H7 (cell line): Measurements from ENCODE around the gene VPS51. TPM values are rescaled to one million over a fixed set of nuclear protein-coding genes. Genes with fewer than 3 reads are reported as not detected.

ENCODE experiments used
- DNase-seq: peaks from one replicate; pipeline ENCODE4 v3.0.0; 2012
- H3K27me3 ChIP-seq: 2 replicates; pipeline ENCODE4 v1.6.0; 2011; ENCODE audit warnings: mild to moderate bottlenecking, low read length; ENCODE audit not compliant: control insufficient read depth, insufficient read depth
- H3K36me3 ChIP-seq: replicated peaks from 2 replicates; pipeline ENCODE4 v1.5.1; 2011; ENCODE audit warnings: low read length; ENCODE audit not compliant: control insufficient read depth, insufficient read depth
- H3K4me3 ChIP-seq: 2 replicates; pipeline ENCODE4 v1.5.1; 2011; ENCODE audit warnings: low read depth, mild to moderate bottlenecking, control low read depth, low read length, moderate library complexity; ENCODE audit not compliant: insufficient read depth
- total RNA-seq: library from RNA; depleted of rRNA; stranded (reverse); fragments of >200 nt; shearing (Covaris generic); gene quantifications from 2 replicates; pipeline ENCODE4 v1.2.3, GENCODE V29; 2014

VPS51 gene
- total RNA-seq, 1 experiment from 2014 or later, result 162 TPM

DNA sequence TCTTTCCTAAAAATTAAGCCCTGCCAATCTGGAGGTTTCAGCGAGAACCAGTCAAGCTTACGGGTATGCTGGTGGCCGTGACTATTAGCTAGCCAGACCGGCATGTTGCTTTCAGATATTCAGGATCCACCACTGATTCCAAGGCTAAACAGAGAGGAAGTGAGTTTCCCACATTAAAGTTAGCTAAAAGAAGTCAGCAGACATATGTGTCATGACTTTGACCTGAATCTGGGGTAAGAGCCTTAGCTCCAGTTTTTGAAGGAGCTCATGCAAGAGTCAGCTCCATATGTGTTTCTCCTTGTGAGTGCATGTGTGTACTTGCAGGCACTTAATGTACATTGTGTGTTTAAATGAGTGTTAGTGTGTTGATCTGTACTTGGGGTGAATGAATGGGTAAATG, 10.6 kb upstream of the VPS51 start:
- Histone ChIP-seq H3K4me3 (no peak overlapping the region), H3K36me3 (peaks cover 12% of the 10 kb centered on the region), H3K27me3 (no peaks in the 10 kb centered on the region)
- no peak for DNase-seq

DNA sequence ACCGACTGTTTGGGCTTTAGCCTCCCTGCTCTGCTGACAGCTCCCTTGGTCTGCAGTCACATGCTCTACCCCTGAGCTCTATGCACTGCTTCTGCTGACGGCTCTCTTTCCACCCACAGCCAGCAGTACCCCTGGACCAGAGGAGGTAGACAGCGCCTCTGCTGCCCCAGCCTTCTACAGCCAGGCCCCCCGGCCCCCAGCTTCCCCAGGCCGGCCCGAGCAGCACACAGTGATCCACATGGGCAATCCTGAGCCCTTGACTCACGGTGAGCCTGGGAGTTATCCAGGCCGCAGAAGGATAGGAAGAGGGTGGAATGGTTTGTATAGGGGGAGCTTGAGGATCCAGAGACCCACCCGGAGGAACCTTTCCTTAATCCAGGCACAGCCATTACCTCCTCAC, 9.2 kb upstream of the VPS51 start:
- Histone ChIP-seq H3K36me3 (peaks cover 5% of the 10 kb centered on the region), H3K4me3 (no peak overlapping the region), H3K27me3 (no peaks in the 10 kb centered on the region)
- DNase-seq, result no peak

DNA sequence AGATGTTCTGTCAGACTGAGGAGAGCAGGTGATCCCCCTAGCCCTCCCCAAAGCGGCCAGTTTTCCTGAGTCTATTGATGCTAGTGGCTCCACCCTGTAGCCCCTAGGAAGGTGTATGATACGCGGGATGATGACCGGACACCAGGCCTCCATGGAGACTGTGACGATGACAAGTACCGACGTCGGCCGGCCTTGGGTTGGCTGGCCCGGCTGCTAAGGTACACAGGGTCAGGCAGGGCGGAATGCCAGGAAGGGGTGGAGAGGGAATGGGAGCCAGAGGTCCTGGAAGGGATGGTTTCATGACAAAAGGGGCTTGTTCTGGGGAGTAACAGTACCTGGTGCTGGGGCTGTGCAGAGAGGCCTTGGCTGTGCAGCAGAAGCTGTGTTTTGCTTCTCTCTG, 8.8 kb upstream of the VPS51 start:
- DNase-seq, result no peak
- H3K36me3 ChIP-seq, result peaks cover 1% of the 10 kb centered on the region
- H3K27me3 ChIP-seq, result no peaks in the 10 kb centered on the region
- H3K4me3 ChIP-seq, result no peak overlapping the region

GRCh38 chr11:65087827-65088226, 8.2 kb upstream of the VPS51 start:
- Histone ChIP-seq H3K27me3 (no peaks in the 10 kb centered on the region), H3K4me3 (no peak overlapping the region), H3K36me3 (peaks cover 1% of the 10 kb centered on the region; the same call in 1 of the 2 replicates)
- DNase-seq, result no peak

GRCh38 chr11:65089621-65090020, 6.4 kb upstream of the VPS51 start:
- Histone ChIP-seq H3K27me3 (no peaks in the 10 kb centered on the region), H3K36me3 (peaks cover 1% of the 10 kb centered on the region; the same call in 1 of the 2 replicates)
- no peak for DNase-seq

GRCh38 chr11:65090628-65091027, 5.4 kb upstream of the VPS51 start:
- H3K36me3 ChIP-seq, result peaks cover under 1% of the 10 kb centered on the region; the same call in 1 of the 2 replicates
- DNase-seq, result no peak
- H3K27me3 ChIP-seq, result no peaks in the 10 kb centered on the region

More at GRCh38 chr11:65089621-65090020, 6.4 kb upstream of the VPS51 start:
- H3K4me3 ChIP-seq, result no peak overlapping the region

DNA sequence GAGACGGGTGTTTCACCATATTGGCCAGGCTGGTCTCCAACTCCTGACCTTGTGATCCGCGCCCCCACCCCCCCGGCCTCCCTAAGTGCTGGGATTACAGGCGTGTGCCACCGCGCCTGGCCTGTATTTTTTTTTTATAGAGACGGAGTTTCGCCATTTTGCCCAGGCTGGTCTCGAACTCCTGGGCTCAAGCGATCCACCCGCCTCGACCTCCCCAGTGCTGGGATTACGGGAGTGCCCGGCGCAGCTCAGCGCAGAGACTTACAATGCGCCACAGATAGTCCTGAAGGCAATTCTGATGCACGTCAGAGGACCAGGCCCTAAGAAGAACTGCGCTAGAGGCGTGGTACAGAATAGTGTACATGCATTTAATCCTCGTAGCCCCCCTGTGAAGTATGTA, 587 bp upstream of the VPS51 start:
- Histone ChIP-seq H3K4me3 (no peak overlapping the region; the same call in 1 of the 2 replicates), H3K27me3 (no peaks in the 10 kb centered on the region), H3K36me3 (no peaks in the 10 kb centered on the region; the same call in none of the 2 replicates)
- no peak for DNase-seq

More at GRCh38 chr11:65090628-65091027, 5.4 kb upstream of the VPS51 start:
- H3K4me3 ChIP-seq, result no peak overlapping the region

DNA sequence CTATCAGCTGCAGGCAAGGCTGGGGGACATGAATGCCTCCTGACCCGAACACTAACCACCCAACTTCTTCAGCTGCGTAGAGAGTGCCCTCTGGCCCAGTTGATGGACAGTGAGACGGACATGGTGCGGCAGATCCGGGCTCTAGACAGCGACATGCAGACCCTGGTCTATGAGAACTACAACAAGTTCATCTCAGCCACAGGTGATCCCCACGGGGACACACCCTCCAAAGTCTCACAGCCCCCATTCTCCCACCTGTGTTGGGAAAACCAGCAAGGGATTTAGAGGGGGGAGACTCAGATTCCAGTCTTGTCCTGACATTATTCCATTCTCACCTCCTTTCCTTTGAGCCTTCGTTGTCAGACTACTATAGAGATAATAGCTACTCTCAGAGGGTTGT, 912 bp downstream of the VPS51 start:
- H3K36me3 ChIP-seq, result no peaks in the 10 kb centered on the region; the same call in none of the 2 replicates
- no peaks in the 10 kb centered on the region for H3K27me3 ChIP-seq

GRCh38 chr11:65100674-65101350, 4.8 kb downstream of the VPS51 start:
- no peaks in the 10 kb centered on the region for H3K27me3 ChIP-seq
- H3K36me3 ChIP-seq, result peaks cover 3% of the 10 kb centered on the region
- H3K4me3 ChIP-seq, result no peak overlapping the region
- no peak for DNase-seq

More for the DNA sequence above, 912 bp downstream of the VPS51 start:
- no peak for DNase-seq
- H3K4me3 ChIP-seq, result peak overlapping the region; percentile 65; the same call in 1 of the 2 replicates

- H3K36me3 ChIP-seq, result peaks cover 3% of the 10 kb centered on the region
- H3K4me3 ChIP-seq, result no peak overlapping the region
- H3K27me3 ChIP-seq, result no peaks in the 10 kb centered on the region
- DNase-seq, result no peak
Measured at GRCh38 chr11:65102142-65103095, 6.4 kb downstream of the VPS51 start.

GRCh38 chr11:65103476-65103875, 7.5 kb downstream of the VPS51 start:
- H3K36me3 ChIP-seq, result peaks cover 3% of the 10 kb centered on the region; the same call in 1 of the 2 replicates
- DNase-seq, result no peak
- no peak overlapping the region for H3K4me3 ChIP-seq
- H3K27me3 ChIP-seq, result no peaks in the 10 kb centered on the region

GRCh38 chr11:65104628-65105027, 8.6 kb downstream of the VPS51 start:
- no peaks in the 10 kb centered on the region for H3K27me3 ChIP-seq

GRCh38 chr11:65107078-65107477, 11.1 kb downstream of the VPS51 start:
- H3K4me3 ChIP-seq, result no peak overlapping the region

More at GRCh38 chr11:65104628-65105027, 8.6 kb downstream of the VPS51 start:
- DNase-seq, result no peak
- Histone ChIP-seq H3K4me3 (no peak overlapping the region), H3K36me3 (peaks cover 3% of the 10 kb centered on the region)

GRCh38 chr11:65107751-65108468, 11.9 kb downstream of the VPS51 start:
- Histone ChIP-seq H3K4me3 (no peak overlapping the region), H3K27me3 (no peaks in the 10 kb centered on the region), H3K36me3 (no peaks in the 10 kb centered on the region; the same call in none of the 2 replicates)
- DNase-seq, result peak; percentile 55

More at GRCh38 chr11:65107078-65107477, 11.1 kb downstream of the VPS51 start:
- Histone ChIP-seq H3K27me3 (no peaks in the 10 kb centered on the region), H3K36me3 (peaks cover 3% of the 10 kb centered on the region)
- no peak for DNase-seq
